ENCODE results near the gene REV3L. TPM values are rescaled to one million over a fixed set of nuclear protein-coding genes. Genes with fewer than 3 reads are reported as not detected.

REV3L gene
- total and polyA plus RNA-seq, 2 donors (not counting 3 experiments of a cell fraction or from before 2014, with no cell fraction given) = 6.0 to 22.7 TPM

DNA sequence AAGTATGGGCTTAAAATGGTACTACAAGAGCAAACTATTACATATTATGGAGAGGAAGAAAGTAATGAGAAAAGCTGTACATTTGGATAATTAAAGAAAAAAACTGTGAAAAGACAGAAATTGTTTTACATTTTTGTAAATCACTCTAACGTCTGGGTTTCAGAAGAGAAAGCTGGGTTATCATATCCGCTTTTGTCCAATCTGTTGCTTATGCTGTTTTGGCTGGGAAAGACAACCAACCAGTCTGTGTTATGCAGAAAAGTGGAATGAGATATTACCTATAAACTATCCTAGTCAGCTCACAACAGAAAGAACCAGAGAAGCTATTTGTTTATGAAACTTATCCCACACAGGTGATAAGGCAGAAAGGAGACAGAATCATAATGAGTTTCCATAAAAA is 32.4 kb downstream of the REV3L start:
- dilution Hi-C loops (cut with MboI; ENCODE audit: extremely low pct_ligation_motif_present, low sequenced_read_pairs) = no loop called here
- DNase-seq (ENCODE audit: low read depth, low spot score) (no peak), FAIRE-seq (no peak)
- no peak overlapping the region for H3K27ac ChIP-seq (ENCODE audit: insufficient read depth, low read depth, low read length)
- no TSS peak for BruUV-seq (replicated peaks)
- H3K4me3 ChIP-seq (replicated peaks in 1 of 3; ENCODE audit: insufficient read depth in 1 of 3, low read depth in 1 of 3, low read length in 3 of 3) = no peak overlapping the region
- POLR2A ChIA-PET = no interaction called here
- H3K36me3 ChIP-seq (ENCODE audit: control insufficient read depth in 2 of 2, extremely low read depth in 1 of 2, insufficient read depth in 2 of 2, low read length in 2 of 2) = no peaks in the 10 kb centered on the region
- no peaks in the 10 kb centered on the region for H4K20me1 ChIP-seq (replicated peaks; ENCODE audit: control insufficient read depth, extremely low read depth, insufficient read depth, low read length)
- H3K9me3 ChIP-seq (replicated peaks; ENCODE audit: control insufficient read depth, insufficient read depth, low read length) = no peaks in the 10 kb centered on the region
- H3K4me2 ChIP-seq (ENCODE audit: insufficient read depth, low read length) = no peak overlapping the region
- CTCF ChIA-PET = interaction anchor here (0.7 to 1.9 kb wide), 2 partner anchors 12 to 28 kb away, joined by 3 to 6 read pairs; no protein-coding TSS in a partner anchor
- peaks cover 20% of the 10 kb centered on the region for H3K79me2 ChIP-seq (ENCODE audit: control insufficient read depth, insufficient read depth, low read length)
- no peak overlapping the region for H2AFZ ChIP-seq (ENCODE audit: low read depth, low read length)
- no peaks in the 10 kb centered on the region for H3K9me1 ChIP-seq (replicated peaks; ENCODE audit: control insufficient read depth, extremely low read depth, insufficient read depth, low read length)
- intact Hi-C loops (cut with micrococcal nuclease) = no loop called here
- no peaks in the 10 kb centered on the region for H3K27me3 ChIP-seq (ENCODE audit: control insufficient read depth in 2 of 2, insufficient read depth in 2 of 2, low read length in 2 of 2)
- peaks cover 12% of the 10 kb centered on the region for H3K4me1 ChIP-seq (ENCODE audit: control insufficient read depth, extremely low read depth, insufficient read depth, low read length)
- TF ChIP-seq FOS (IDR thresholded peaks at IDR 0.05; ENCODE audit: borderline replicate concordance, insufficient read depth, low read length) (no peak), POLR2A (IDR thresholded peaks at IDR 0.05; ENCODE audit: low read depth, low read length) (no peak), POLR2AphosphoS5 (IDR thresholded peaks at IDR 0.05; ENCODE audit: insufficient read depth, low read depth, low read length) (no peak), GATA2 (IDR thresholded peaks at IDR 0.05; ENCODE audit: insufficient read depth, insufficient read length, low read depth, low read length) (no peak), JUN (IDR thresholded peaks at IDR 0.05; ENCODE audit: borderline replicate concordance, insufficient read depth, insufficient read length, low read depth) (no peak), EZH2 (IDR thresholded peaks at IDR 0.05; ENCODE audit: borderline replicate concordance, low read depth, low read length, severe bottlenecking) (no peak), MYC (IDR thresholded peaks at IDR 0.05; ENCODE audit: low read depth, low read length) (no peak)
- TF ChIP-seq, protein P1, sequence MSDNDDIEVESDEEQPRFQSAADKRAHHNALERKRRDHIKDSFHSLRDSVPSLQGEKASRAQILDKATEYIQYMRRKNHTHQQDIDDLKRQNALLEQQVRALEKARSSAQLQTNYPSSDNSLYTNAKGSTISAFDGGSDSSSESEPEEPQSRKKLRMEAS (IDR thresholded peaks at IDR 0.05; ENCODE audit: insufficient read depth, insufficient read length) = no peak
- TF ChIP-seq, protein P2, sequence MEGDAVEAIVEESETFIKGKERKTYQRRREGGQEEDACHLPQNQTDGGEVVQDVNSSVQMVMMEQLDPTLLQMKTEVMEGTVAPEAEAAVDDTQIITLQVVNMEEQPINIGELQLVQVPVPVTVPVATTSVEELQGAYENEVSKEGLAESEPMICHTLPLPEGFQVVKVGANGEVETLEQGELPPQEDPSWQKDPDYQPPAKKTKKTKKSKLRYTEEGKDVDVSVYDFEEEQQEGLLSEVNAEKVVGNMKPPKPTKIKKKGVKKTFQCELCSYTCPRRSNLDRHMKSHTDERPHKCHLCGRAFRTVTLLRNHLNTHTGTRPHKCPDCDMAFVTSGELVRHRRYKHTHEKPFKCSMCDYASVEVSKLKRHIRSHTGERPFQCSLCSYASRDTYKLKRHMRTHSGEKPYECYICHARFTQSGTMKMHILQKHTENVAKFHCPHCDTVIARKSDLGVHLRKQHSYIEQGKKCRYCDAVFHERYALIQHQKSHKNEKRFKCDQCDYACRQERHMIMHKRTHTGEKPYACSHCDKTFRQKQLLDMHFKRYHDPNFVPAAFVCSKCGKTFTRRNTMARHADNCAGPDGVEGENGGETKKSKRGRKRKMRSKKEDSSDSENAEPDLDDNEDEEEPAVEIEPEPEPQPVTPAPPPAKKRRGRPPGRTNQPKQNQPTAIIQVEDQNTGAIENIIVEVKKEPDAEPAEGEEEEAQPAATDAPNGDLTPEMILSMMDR (IDR thresholded peaks at IDR 0.05; ENCODE audit: extremely low read depth in 1 of 2, insufficient read depth in 1 of 2, low read depth in 1 of 2, low read length in 2 of 2) = no peak
- no peak overlapping the region for H3K9ac ChIP-seq (replicated peaks; ENCODE audit: extremely low read depth, insufficient read depth, low read length)

All from endothelial cell of umbilical vein (primary cell).